Pulmonary artery endothelial cell (primary cell): Measurements from ENCODE around the gene DNAJB1. TPM values are rescaled to one million over a fixed set of nuclear protein-coding genes. Genes with fewer than 3 reads are reported as not detected.
"Not testable (repeated sequence)": the region's sequence is repeated elsewhere in the genome, so short reads cannot be mapped to it uniquely, and the experiment has no call there.

ENCODE experiments used
- DNase-seq: peaks from one replicate; pipeline ENCODE4 v3.0.0-alpha.2; 2011; ENCODE audit warnings: low read depth, low spot score
- total RNA-seq: library from RNA; depleted of rRNA; stranded (reverse); fragments of >200 nt; gene quantifications from 2 replicates; pipeline ENCODE4 v1.2.3, GENCODE V29; 2014

Gene DNAJB1
- total RNA-seq, 1 donor from 2014 or later: 31.5 TPM

GRCh38 chr19:14520543-14520942 is 2.3 kb upstream of the DNAJB1 start:
- no peak for DNase-seq

DNA sequence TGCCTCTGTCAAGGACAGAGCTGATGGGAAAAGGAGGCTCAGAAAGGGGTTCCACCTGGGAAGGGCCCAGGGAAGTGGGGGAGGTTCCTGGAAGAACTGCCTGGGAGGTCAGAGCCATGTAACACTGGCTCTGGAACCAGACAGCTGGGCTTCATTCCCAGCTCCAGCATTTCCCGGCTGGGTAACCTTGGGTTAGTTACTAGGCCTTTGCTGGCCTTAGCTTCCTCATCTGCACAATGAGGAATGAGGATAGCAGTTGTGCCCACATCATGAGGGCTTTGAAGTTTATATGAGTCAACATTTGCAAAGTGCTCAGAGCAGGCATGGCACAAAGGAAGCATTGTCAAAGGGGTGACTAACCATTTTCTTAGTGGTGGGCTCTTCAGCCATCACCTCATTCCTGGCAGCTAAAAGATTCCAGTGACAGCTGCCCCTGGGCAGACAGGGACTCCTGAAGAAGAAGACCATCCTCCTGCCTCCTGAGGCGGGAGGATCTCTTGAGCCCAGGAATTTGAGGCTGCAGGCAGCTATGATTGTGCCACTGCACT is 1.7 kb upstream of the DNAJB1 start:
- peak; percentile 66 for DNase-seq

GRCh38 chr19:14519245-14519859 is 1.2 kb upstream of the DNAJB1 start:
- DNase-seq: no peak

GRCh38 chr19:14517446-14517839 is 754 bp downstream of the DNAJB1 start:
- DNase-seq: no peak

DNA sequence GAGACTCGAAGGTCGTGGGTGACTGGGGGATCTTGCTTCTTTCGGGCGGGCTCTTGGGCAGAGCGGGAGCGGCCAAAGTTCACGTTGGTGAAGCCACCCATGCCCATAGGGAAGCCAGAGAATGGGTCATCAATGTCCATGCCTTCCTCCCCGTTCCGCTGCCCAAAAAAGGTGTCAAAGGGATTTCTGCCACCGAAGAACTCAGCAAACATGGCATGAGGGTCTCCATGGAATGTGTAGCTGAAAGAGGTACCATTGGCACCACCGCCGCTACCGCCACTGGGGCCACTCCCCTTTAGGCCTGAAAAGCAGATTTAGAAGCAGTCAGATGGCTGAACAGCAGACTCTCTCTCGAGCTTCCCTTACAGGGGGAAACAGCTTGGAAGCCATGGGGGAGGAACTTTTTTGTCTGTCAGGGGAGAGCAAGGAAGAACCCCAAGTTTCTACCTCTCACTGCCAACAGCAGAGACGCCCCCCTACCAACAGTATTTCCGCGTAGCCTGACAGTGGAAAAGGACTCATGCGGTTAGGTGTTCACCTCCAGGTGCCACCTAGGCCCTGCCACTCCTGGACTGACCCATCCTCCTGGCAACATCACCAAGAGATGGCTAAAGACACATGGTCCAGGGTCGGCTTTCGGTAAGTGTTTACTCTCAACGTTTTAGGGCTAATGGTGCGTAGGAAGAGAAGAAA is 1.3 kb downstream of the DNAJB1 start:
- DNase-seq: no peak

GRCh38 chr19:14516048-14516534 is 2.1 kb downstream of the DNAJB1 start:
- no peak for DNase-seq

DNA sequence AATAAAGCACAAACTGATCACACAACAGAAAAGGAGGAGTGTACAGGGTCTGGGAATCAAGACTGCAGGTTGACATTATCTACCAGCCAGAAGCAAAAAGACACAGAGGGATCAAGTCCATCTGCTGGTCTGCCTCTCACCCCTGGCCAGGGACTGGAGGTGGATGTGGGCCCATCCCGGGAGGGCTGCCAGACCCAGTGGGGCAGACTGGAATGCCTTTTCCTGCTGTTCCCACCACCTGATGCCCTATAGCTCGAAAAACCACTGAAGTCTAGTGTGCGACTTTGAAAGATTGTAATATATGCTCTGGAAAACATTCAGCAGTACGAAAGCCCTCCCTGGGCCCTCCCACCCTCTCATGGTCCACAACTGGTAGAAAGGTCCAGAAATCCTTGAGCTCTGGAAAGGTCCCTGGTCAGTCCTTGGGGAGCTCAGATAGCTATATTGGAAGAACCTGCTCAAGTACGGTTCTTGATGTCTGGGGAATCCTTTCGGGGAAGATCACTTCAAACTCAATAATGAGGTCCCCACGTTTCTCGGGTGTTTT is 2.6 kb downstream of the DNAJB1 start:
- no peak for DNase-seq

- DNase-seq: no peak
Observed at GRCh38 chr19:14514215-14514863, 3.9 kb downstream of the DNAJB1 start.

DNA sequence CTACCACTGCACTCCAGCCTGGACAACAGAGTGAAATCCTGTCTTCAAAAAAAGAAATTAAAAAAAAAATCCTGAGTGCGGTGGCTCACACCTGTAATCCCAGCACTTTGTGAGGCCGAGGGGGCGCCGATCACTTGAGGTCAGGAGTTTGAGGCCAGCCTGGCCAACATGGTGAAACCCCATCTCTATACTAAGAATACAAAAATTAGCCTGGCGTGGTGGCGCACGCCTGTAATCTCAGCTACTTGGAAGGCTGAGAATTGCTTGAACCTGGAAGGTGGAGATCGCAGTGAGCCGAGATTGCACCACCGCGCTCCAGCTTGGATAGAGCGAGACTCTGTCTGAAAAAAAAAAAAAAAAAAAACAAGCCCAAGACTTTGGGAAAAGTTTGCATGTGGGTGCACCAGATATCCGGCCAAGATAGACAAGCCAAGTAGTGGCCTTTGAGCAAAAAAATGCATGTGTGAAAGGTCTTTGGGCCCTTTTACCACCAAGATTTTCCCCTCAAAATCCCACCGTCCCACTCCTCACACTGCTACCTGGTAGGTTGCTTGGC is 5.7 kb downstream of the DNAJB1 start:
- no peak for DNase-seq

GRCh38 chr19:14511229-14511593 is 7.0 kb downstream of the DNAJB1 start:
- no peak for DNase-seq

DNA sequence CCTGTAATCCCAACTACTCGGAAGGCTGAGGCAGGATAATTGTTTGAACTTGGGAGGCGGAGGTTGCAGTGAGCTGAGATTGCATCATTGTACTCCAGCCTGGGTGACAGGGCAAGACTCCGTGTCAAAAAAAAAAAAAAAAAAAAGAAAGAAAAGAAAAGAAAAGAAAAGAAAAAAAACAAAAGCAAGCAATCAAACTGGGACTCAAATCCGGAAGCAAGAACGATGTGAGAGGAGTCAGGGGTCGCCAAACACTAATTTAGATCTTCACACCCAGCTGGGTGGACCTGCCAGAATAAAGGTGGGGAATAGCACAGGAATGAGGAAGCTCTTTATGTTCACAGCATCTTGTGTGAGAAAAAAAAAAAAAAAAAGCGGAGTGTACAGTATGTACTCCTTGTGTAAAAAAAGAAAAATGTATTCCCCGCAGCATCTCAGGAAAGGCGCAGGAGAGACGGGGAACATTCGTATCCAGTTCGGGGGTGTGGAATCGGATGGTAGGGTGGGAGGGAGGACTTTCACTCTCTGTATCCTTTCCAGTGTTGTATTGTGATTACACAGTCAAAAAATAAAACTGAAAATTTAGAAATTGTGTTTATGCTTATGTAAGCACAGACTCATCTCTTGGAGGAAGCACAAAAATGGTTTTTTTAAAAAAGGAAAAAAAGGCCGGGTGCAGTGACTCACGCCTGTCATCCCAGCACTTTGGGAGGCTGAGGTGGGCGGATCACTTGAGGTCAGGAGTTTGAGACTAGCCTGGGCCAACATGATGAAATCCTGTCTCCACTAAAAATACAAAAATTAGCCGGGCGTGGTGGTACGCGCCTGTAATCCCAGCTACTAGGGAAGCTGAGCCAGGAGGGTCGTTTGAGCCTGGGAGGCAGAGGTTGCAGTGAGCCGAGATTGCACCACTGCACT is 7.6 kb downstream of the DNAJB1 start:
- no peak for DNase-seq

- DNase-seq: no peak
Observed at GRCh38 chr19:14507704-14508542, 10.3 kb downstream of the DNAJB1 start.

DNA sequence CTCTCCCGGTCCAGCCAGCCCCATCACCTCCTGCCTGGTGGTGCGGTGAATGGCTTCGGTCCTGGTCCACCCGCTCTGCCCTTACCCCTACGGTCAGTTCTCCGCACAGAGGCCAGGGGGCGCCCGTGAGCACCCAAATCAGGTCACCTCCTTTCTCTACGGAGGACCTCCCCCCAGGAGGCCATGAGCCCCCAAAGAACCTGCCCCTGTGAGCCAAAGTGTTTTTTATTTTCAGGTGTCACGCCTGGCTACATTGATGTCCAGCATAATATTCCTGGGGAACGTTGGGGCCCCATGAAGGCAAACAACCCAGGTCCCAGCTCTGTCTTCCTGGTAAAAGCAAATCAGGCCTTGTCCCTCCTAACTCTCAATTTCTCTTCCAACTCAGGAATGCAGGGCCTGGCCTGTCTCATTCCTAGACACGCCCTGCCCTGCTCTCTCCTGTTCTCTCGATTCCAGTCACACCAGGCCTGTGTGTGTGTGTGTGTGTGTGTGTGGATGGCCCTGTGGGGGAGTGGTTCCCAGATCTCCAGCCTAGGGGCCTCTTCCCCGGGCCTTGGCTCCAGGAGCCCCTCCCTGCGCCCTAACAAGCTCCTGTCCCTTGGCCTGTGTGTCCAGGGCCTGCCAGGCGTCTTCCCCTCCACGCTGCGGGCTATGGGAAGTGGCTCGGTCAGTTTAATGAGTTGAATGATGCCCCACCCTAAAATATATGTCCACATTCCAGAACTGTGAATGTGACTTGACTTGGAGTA is 12.5 kb downstream of the DNAJB1 start:
- no peak for DNase-seq

GRCh38 chr19:14504575-14504974 is 13.6 kb downstream of the DNAJB1 start:
- DNase-seq: not testable (repeated sequence)

- no peak for DNase-seq
Observed at GRCh38 chr19:14503285-14503684, 14.9 kb downstream of the DNAJB1 start.

DNA sequence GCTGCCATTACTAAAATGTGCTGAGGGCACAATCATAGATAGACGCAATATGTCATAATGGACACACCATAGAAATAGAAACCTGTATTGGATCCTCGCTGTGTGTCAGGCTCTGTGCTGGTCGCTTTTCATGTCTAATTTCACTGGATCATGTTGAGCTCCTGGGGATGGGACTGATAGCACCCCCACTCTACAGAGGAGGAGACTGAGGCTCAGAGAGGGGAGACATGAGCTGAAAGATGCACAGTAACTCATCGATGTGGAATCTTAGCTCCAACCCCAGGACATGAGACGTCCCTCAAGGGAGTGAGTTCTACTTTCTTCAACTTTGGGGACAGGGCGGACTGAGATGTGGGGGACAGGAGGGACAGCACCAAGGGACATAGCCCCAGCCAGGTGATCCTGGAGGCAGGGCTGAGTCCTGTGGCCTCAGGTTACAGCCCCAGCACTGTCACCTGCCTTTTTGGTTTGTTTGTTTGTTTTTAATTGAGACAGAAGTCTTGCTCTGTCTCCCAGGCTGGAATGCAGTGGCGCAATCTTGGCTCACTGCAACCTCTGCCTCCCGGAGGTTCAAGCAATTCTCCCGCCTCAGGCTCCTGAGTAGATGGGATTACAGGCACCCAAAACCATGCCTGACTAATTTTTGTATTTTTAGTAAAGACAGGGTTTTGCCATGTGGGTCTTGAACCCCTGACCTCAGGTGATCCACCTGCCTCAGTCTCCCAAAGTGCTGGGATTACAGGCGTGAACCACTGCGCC is 15.7 kb downstream of the DNAJB1 start:
- DNase-seq: no peak

DNA sequence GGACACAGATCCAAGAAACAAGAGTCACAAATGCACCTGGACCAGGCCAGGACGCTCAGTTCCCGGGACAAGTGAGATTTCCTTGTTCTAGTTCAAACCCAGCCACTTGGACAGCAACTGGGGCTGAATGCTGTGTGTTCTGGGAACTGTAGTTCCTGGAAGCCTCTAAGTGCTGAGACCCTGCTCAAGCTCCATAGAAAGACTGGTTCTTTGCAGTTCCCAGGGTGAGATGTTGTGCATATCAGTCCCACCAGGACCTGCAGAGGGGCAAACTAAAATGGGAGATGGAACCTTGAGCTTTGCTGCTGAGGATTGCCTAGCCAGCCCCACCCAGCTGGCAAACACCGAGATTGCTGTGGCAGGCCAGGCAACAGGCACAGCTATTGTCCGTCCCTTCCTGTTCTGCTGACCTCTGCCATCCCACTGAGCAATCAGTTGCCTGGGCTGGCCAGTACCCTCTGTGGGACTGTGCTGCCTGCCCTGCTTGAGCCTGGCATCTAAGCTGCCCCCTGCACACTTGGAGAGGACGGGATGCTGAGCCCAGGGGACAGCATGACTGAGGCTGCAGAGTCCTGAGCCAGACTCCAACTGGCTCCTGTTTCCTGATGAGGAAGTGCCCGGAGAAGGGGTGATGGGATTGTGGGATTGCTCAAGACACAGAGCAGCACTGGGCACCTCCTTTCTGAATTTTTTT is 20.8 kb downstream of the DNAJB1 start:
- no peak for DNase-seq

GRCh38 chr19:14496834-14497227 is 21.4 kb downstream of the DNAJB1 start:
- DNase-seq: no peak
